PFSK-1 (cell line): ENCODE results near the gene SDC4.

Source experiments
- POLR2AphosphoS5 ChIP-seq: IDR thresholded peaks from 2 replicates; pipeline ENCODE4 v1.6.1; 2012; ENCODE audit warnings: low read depth, mild to moderate bottlenecking, control low read depth, low read length, moderate library complexity
- SIN3A ChIP-seq: IDR thresholded peaks from 2 replicates; pipeline ENCODE4 v1.6.1; 2012; ENCODE audit warnings: mild to moderate bottlenecking, low read length, moderate library complexity, borderline replicate concordance; ENCODE audit not compliant: insufficient read depth
- TAF1 ChIP-seq: IDR thresholded peaks from 2 replicates; pipeline ENCODE4 v1.6.1; 2012; ENCODE audit warnings: low read length, control low read depth, borderline replicate concordance; ENCODE audit not compliant: insufficient read depth
- TF ChIP-seq, protein P1 (sequence below), 2 experiments: IDR thresholded peaks; 2 replicates each; pipeline versions ENCODE4 v1.6.1 to v1.8.0; 2011 to 2012; ENCODE audit warnings: low read depth in 2 of 2, low read length in 2 of 2, control low read depth in 1 of 2, inconsistent platforms in 1 of 2, mild to moderate bottlenecking in 1 of 2, moderate library complexity in 1 of 2; ENCODE audit not compliant: insufficient read depth in 1 of 2

GRCh38 chr20:45346291-45346718, 1.9 kb downstream of the SDC4 start:
- TF ChIP-seq POLR2AphosphoS5 (no peak), TAF1 (no peak), SIN3A (no peak)
- TF ChIP-seq, protein P1, sequence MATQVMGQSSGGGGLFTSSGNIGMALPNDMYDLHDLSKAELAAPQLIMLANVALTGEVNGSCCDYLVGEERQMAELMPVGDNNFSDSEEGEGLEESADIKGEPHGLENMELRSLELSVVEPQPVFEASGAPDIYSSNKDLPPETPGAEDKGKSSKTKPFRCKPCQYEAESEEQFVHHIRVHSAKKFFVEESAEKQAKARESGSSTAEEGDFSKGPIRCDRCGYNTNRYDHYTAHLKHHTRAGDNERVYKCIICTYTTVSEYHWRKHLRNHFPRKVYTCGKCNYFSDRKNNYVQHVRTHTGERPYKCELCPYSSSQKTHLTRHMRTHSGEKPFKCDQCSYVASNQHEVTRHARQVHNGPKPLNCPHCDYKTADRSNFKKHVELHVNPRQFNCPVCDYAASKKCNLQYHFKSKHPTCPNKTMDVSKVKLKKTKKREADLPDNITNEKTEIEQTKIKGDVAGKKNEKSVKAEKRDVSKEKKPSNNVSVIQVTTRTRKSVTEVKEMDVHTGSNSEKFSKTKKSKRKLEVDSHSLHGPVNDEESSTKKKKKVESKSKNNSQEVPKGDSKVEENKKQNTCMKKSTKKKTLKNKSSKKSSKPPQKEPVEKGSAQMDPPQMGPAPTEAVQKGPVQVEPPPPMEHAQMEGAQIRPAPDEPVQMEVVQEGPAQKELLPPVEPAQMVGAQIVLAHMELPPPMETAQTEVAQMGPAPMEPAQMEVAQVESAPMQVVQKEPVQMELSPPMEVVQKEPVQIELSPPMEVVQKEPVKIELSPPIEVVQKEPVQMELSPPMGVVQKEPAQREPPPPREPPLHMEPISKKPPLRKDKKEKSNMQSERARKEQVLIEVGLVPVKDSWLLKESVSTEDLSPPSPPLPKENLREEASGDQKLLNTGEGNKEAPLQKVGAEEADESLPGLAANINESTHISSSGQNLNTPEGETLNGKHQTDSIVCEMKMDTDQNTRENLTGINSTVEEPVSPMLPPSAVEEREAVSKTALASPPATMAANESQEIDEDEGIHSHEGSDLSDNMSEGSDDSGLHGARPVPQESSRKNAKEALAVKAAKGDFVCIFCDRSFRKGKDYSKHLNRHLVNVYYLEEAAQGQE (IDR thresholded peaks at IDR 0.05; ENCODE audit: insufficient read depth in 1 of 2, low read depth in 2 of 2, low read length in 2 of 2), result no peak
